Naive thymus-derived CD4-positive, alpha-beta T cell (primary cell): ENCODE results near the gene WNT10A. TPM values are rescaled to one million over a fixed set of nuclear protein-coding genes. Genes with fewer than 3 reads are reported as not detected.

Experiments used
- ATAC-seq: fragments of 150-1000 bp; cut with Tn5 transposase; 2 replicates; pipeline ENCODE4 v1.10.0; 2021; ENCODE audit warnings: mild to moderate bottlenecking, moderate library complexity
- CTCF ChIA-PET: fragments of 350-600 bp; sonication (Branson Sonifier 250); formaldehyde crosslinking; loops from one replicate; lab custom pipeline; 2021; ENCODE audit warnings: antibody characterized with exemption; lab: Charles Lee
- POLR2A ChIA-PET: fragments of 350-600 bp; sonication (Branson Sonifier 250); formaldehyde crosslinking; loops from one replicate; lab custom pipeline; 2021; ENCODE audit warnings: antibody characterized with exemption, inconsistent platforms; lab: Charles Lee
- DNase-seq, 9 donors: peaks; one replicate each; pipeline versions ENCODE4 v3.0.0 to v3.0.0-alpha.2; 2020 to 2022; ENCODE audit warnings: mixed read lengths in 1 of 9
- H3K27ac ChIP-seq: one replicate; pipeline ENCODE4 v1.7.0; 2013; ENCODE audit warnings: mild to moderate bottlenecking, low read depth, low read length, moderate library complexity
- H3K27me3 ChIP-seq, 2 donors: one replicate each; pipeline ENCODE4 v1.7.0; 2013; ENCODE audit warnings: low read length in 2 of 2, mild to moderate bottlenecking in 2 of 2, moderate library complexity in 2 of 2; ENCODE audit not compliant: control insufficient read depth in 2 of 2, insufficient read depth in 2 of 2
- H3K36me3 ChIP-seq, 3 experiments: 1 replicate in 2 of 3; 2 replicates in 1 of 3; pipeline ENCODE4 v1.7.0; 2013; ENCODE audit warnings: low read length in 3 of 3, mild to moderate bottlenecking in 3 of 3, moderate library complexity in 1 of 3; ENCODE audit not compliant: insufficient read depth in 3 of 3, control insufficient read depth in 2 of 3
- H3K4me1 ChIP-seq, 2 donors: one replicate each; pipeline ENCODE4 v1.7.0; 2013; ENCODE audit warnings: low read length in 2 of 2, mild to moderate bottlenecking in 2 of 2, moderate library complexity in 1 of 2; ENCODE audit not compliant: control insufficient read depth in 2 of 2, insufficient read depth in 2 of 2
- H3K4me3 ChIP-seq: 2 replicates; pipeline ENCODE4 v1.7.0; 2013; ENCODE audit warnings: mild to moderate bottlenecking, low read length
- H3K9me3 ChIP-seq, 3 experiments: 1 replicate in 2 of 3; 2 replicates in 1 of 3; pipeline ENCODE4 v1.7.0; 2013; ENCODE audit warnings: low read length in 3 of 3; ENCODE audit not compliant: control insufficient read depth in 2 of 3
- H3K27ac Mint-ChIP-seq, 9 donors: one replicate each; pipeline ENCODE4 v1.8.0; 2020 to 2022; ENCODE audit warnings: mixed read lengths in 9 of 9, mild to moderate bottlenecking in 8 of 9, moderate library complexity in 5 of 9, inconsistent platforms in 2 of 9
- H3K27me3 Mint-ChIP-seq, 5 donors: one replicate each; pipeline ENCODE4 v1.8.0; 2021 to 2022; ENCODE audit warnings: mixed read lengths in 5 of 5, mild to moderate bottlenecking in 1 of 5
- H3K36me3 Mint-ChIP-seq, 5 donors: one replicate each; pipeline ENCODE4 v1.8.0; 2020 to 2022; ENCODE audit warnings: mixed read lengths in 5 of 5, mild to moderate bottlenecking in 3 of 5, inconsistent platforms in 1 of 5
- H3K4me1 Mint-ChIP-seq, 7 donors: one replicate each; pipeline ENCODE4 v1.8.0; 2020 to 2022; ENCODE audit warnings: mixed read lengths in 7 of 7, mild to moderate bottlenecking in 3 of 7, inconsistent platforms in 1 of 7
- H3K4me3 Mint-ChIP-seq, 10 donors: one replicate each; pipeline ENCODE4 v1.8.0; 2020 to 2022; ENCODE audit warnings: mild to moderate bottlenecking in 10 of 10, mixed read lengths in 10 of 10, moderate library complexity in 6 of 10, inconsistent platforms in 2 of 10
- H3K9me3 Mint-ChIP-seq, 11 donors: one replicate each; pipeline ENCODE4 v1.8.0; 2020 to 2022; ENCODE audit warnings: mixed read lengths in 11 of 11, mild to moderate bottlenecking in 4 of 11, inconsistent platforms in 1 of 11, moderate library complexity in 1 of 11
- intact Hi-C, 2 donors: fragments of 100-400 bp; cut with micrococcal nuclease; formaldehyde crosslinking; loops; one replicate each; pipeline ENCODE4 v1.15.1; 2023
- polyA plus RNA-seq, 2 donors: library from polyadenylated mRNA; unstranded; fragments of 300-500 nt; fragmentation: Illumina TruSeq; gene quantifications; one replicate each; pipeline ENCODE4 v1.2.3, GENCODE V29; 2021
- total RNA-seq, 6 experiments: library from RNA in 5 of 6; stranded (reverse) in 5 of 6; gene quantifications; 1 replicate in 5 of 6; 2 replicates in 1 of 6; pipeline ENCODE4 v1.2.3 and lab custom pipeline; 2021 to 2026

Gene WNT10A
- total and polyA plus RNA-seq, 7 experiments from 2014 or later = 0.19 to 4.2 (median 2.8) TPM

- Histone ChIP-seq H3K27ac (no peak overlapping the region), H3K9me3 (no peaks in the 10 kb centered on the region), H3K36me3 (no peaks in the 10 kb centered on the region), H3K4me1 (peaks cover 10 to 29% of the 10 kb centered on the region in 2 donors), H3K4me3 (no peak overlapping the region), H3K27me3 (peaks cover 8 to 18% of the 10 kb centered on the region in 2 donors)
- Mint-ChIP-seq H3K27me3 (peaks cover 22 to 82% (median 28%) of the 10 kb centered on the region in 5 donors), H3K27ac (no peak overlapping the region), H3K4me3 (peak overlapping the region in 8 of 10 donors; percentile 8 to 95 (median 68)), H3K9me3 (no peaks in the 10 kb centered on the region), H3K36me3 (peaks cover 0 to 1% (median 0%) of the 10 kb centered on the region in 5 donors), H3K4me1 (peaks cover 14 to 42% (median 32%) of the 10 kb centered on the region in 7 donors)
- DNase-seq (no peak), ATAC-seq (peak; percentile 26)
- intact Hi-C loops = no loop called here
- CTCF ChIA-PET = interaction anchor here (2.1 to 19.9 kb wide), 2 partner anchors 9 to 24 kb away, joined by 5 to 627 read pairs; no protein-coding TSS in a partner anchor
- POLR2A ChIA-PET = interaction anchor here (0.6 to 13.5 kb wide), 2 partner anchors 19 to 94 kb away, joined by 5 to 305 read pairs; no protein-coding TSS in a partner anchor
Observed at GRCh38 chr2:218873359-218874194, 7.1 kb upstream of the WNT10A start.

GRCh38 chr2:218875692-218876246 is 4.9 kb upstream of the WNT10A start:
- Mint-ChIP-seq H3K27me3 (peaks cover 22 to 76% (median 27%) of the 10 kb centered on the region in 5 donors), H3K4me1 (peaks cover 24 to 49% (median 39%) of the 10 kb centered on the region in 7 donors)
- DNase-seq = no peak

GRCh38 chr2:218876562-218877219 is 4.0 kb upstream of the WNT10A start:
- H3K9me3 Mint-ChIP-seq = no peaks in the 10 kb centered on the region
- Histone ChIP-seq H3K9me3 (no peaks in the 10 kb centered on the region), H3K4me3 (no peak overlapping the region), H3K27ac (no peak overlapping the region), H3K36me3 (no peaks in the 10 kb centered on the region), H3K4me1 (peaks cover 26 to 42% of the 10 kb centered on the region in 2 donors), H3K27me3 (peaks cover 8 to 18% of the 10 kb centered on the region in 2 donors)
- ChIA-PET CTCF (interaction anchor here (0.6 to 19.9 kb wide), 11 partner anchors 11 to 142 kb away, joined by 3 to 627 read pairs (median 3); no protein-coding TSS in a partner anchor), POLR2A (interaction anchor here (0.6 to 13.5 kb wide), 3 partner anchors 16 to 207 kb away, joined by 3 to 305 read pairs (median 3); no protein-coding TSS in a partner anchor)
- intact Hi-C loops = loop anchor here (1.0 to 5.0 kb wide), 7 partner anchors 22 to 401 kb away; partner anchors contain the start of gene DNAJB2 (in 1 of the 2)
- DNase-seq (peak in 8 of 9 donors; percentile 53 to 85 (median 74)), ATAC-seq (peak; percentile 24)
- peaks cover 18 to 77% (median 29%) of the 10 kb centered on the region in 5 donors for H3K27me3 Mint-ChIP-seq
- no peaks in the 10 kb centered on the region for H3K36me3 Mint-ChIP-seq
- peak overlapping the region in 3 of 9 donors; percentile 48 to 53 (median 52) for H3K27ac Mint-ChIP-seq
- H3K4me3 Mint-ChIP-seq = peak overlapping the region in 3 of 10 donors; percentile 1 to 19 (median 3)
- H3K4me1 Mint-ChIP-seq = peaks cover 24 to 53% (median 43%) of the 10 kb centered on the region in 7 donors

More at GRCh38 chr2:218875692-218876246, 4.9 kb upstream of the WNT10A start:
- peaks cover 20 to 38% of the 10 kb centered on the region in 2 donors for H3K4me1 ChIP-seq
- Mint-ChIP-seq H3K9me3 (no peaks in the 10 kb centered on the region), H3K4me3 (no peak overlapping the region), H3K27ac (no peak overlapping the region), H3K36me3 (peaks cover 0 to 1% (median 0%) of the 10 kb centered on the region in 5 donors)
- H3K9me3 ChIP-seq = no peaks in the 10 kb centered on the region
- H3K27ac ChIP-seq = no peak overlapping the region
- POLR2A ChIA-PET = interaction anchor here (0.6 to 13.5 kb wide), 2 partner anchors 17 to 626 kb away, joined by 6 to 305 read pairs; no protein-coding TSS in a partner anchor
- intact Hi-C loops = loop anchor here (1.0 to 5.0 kb wide), 7 partner anchors 22 to 402 kb away; partner anchors contain the start of gene DNAJB2 (in 1 of the 2)
- H3K4me3 ChIP-seq = no peak overlapping the region
- CTCF ChIA-PET = interaction anchor here (0.6 to 19.9 kb wide), 12 partner anchors 11 to 141 kb away, joined by 3 to 627 read pairs (median 3); no protein-coding TSS in a partner anchor
- ATAC-seq = no peak
- peaks cover 8 to 18% of the 10 kb centered on the region in 2 donors for H3K27me3 ChIP-seq
- no peaks in the 10 kb centered on the region for H3K36me3 ChIP-seq

- H3K27me3 Mint-ChIP-seq = peaks cover 12 to 77% (median 24%) of the 10 kb centered on the region in 5 donors
- peaks cover 8 to 18% of the 10 kb centered on the region in 2 donors for H3K27me3 ChIP-seq
- H3K36me3 ChIP-seq = no peaks in the 10 kb centered on the region
- H3K27ac Mint-ChIP-seq = peak overlapping the region in 1 of 9 donors; percentile 16
- H3K4me3 Mint-ChIP-seq = peak overlapping the region in 1 of 10 donors; percentile 25
- DNase-seq = no peak
- no peaks in the 10 kb centered on the region for H3K9me3 Mint-ChIP-seq
- no peaks in the 10 kb centered on the region for H3K9me3 ChIP-seq
- no peak overlapping the region for H3K27ac ChIP-seq
- CTCF ChIA-PET = interaction anchor here (1.6 to 19.9 kb wide), 3 partner anchors 10 to 21 kb away, joined by 3 to 627 read pairs (median 25); no protein-coding TSS in a partner anchor
- H3K4me3 ChIP-seq = no peak overlapping the region
- no peak for ATAC-seq
- peaks cover 19 to 53% (median 40%) of the 10 kb centered on the region in 7 donors for H3K4me1 Mint-ChIP-seq
- H3K36me3 Mint-ChIP-seq = no peaks in the 10 kb centered on the region
- intact Hi-C loops = loop anchor here (5.0 kb wide), 4 partner anchors 35 to 400 kb away; partner anchors contain the start of gene DNAJB2 (in 1 of the 2)
- H3K4me1 ChIP-seq = peaks cover 21 to 42% of the 10 kb centered on the region in 2 donors
- POLR2A ChIA-PET = interaction anchor here (0.5 to 13.5 kb wide), 3 partner anchors 16 to 624 kb away, joined by 3 to 305 read pairs (median 3); no protein-coding TSS in a partner anchor
Observed at GRCh38 chr2:218877331-218877730, 3.3 kb upstream of the WNT10A start.

- H3K9me3 ChIP-seq = no peaks in the 10 kb centered on the region
- H3K36me3 Mint-ChIP-seq = no peaks in the 10 kb centered on the region
- DNase-seq = no peak
- POLR2A ChIA-PET = interaction anchor here (0.5 to 13.5 kb wide), 2 partner anchors 15 to 624 kb away, joined by 3 to 305 read pairs; no protein-coding TSS in a partner anchor
- ATAC-seq = no peak
- peaks cover 27 to 42% of the 10 kb centered on the region in 2 donors for H3K4me1 ChIP-seq
- H3K4me3 ChIP-seq = no peak overlapping the region
- H3K27ac ChIP-seq = no peak overlapping the region
- H3K36me3 ChIP-seq = no peaks in the 10 kb centered on the region
- CTCF ChIA-PET = interaction anchor here (19.9 kb wide), 1 partner anchor 20 kb away, joined by 627 read pairs; no protein-coding TSS in a partner anchor
- H3K27me3 ChIP-seq = peaks cover 8 to 14% of the 10 kb centered on the region in 2 donors
- H3K27me3 Mint-ChIP-seq = peaks cover 10 to 77% (median 22%) of the 10 kb centered on the region in 5 donors
- intact Hi-C loops = loop anchor here (5.0 kb wide), 4 partner anchors 34 to 399 kb away; partner anchors contain the start of gene DNAJB2 (in 1 of the 2)
- H3K4me1 Mint-ChIP-seq = peaks cover 19 to 54% (median 42%) of the 10 kb centered on the region in 7 donors
- H3K4me3 Mint-ChIP-seq = no peak overlapping the region
- H3K27ac Mint-ChIP-seq = peak overlapping the region in 1 of 9 donors; percentile 31
- no peaks in the 10 kb centered on the region for H3K9me3 Mint-ChIP-seq
Observed at GRCh38 chr2:218877891-218878290, 2.8 kb upstream of the WNT10A start.
